ENCODE results near the gene POLDIP3.

- TF ChIP-seq CTCF (conservative IDR thresholded peaks at IDR 0.05 in 1 of 2, IDR thresholded peaks at IDR 0.05 in 1 of 2; ENCODE audit: low read depth in 1 of 2, low read length in 2 of 2) (no peak), EZH2 (IDR thresholded peaks at IDR 0.05; ENCODE audit: low read length, missing control alignments) (no peak)
These were observed 11.3 kb downstream of the POLDIP3 start for GRCh38 chr22:42603427-42603826.
